Hindlimb muscle (tissue), 1 donor: ENCODE results near the gene ROGDI. TPM values are rescaled to one million over a fixed set of nuclear protein-coding genes. Genes with fewer than 3 reads are reported as not detected.

ENCODE experiments used
- DNase-seq: peaks from one replicate; pipeline ENCODE4 v3.0.0-alpha.2; 2013
- polyA plus RNA-seq: library from polyadenylated mRNA; unstranded; fragments of 120-200 nt; gene quantifications from one replicate; pipeline ENCODE4 v1.2.1, GENCODE V29; 2013; ENCODE audit not compliant: insufficient read length

Gene ROGDI
- polyA plus RNA-seq, 1 donor, result 15.7 TPM

GRCh38 chr16:4765511-4766474 is 36.6 kb downstream of the ROGDI start:
- DNase-seq, result no peak

GRCh38 chr16:4763791-4764190 is 38.6 kb downstream of the ROGDI start:
- no peak for DNase-seq

- DNase-seq, result no peak
Measured at GRCh38 chr16:4762205-4762604, 40.2 kb downstream of the ROGDI start.

DNA sequence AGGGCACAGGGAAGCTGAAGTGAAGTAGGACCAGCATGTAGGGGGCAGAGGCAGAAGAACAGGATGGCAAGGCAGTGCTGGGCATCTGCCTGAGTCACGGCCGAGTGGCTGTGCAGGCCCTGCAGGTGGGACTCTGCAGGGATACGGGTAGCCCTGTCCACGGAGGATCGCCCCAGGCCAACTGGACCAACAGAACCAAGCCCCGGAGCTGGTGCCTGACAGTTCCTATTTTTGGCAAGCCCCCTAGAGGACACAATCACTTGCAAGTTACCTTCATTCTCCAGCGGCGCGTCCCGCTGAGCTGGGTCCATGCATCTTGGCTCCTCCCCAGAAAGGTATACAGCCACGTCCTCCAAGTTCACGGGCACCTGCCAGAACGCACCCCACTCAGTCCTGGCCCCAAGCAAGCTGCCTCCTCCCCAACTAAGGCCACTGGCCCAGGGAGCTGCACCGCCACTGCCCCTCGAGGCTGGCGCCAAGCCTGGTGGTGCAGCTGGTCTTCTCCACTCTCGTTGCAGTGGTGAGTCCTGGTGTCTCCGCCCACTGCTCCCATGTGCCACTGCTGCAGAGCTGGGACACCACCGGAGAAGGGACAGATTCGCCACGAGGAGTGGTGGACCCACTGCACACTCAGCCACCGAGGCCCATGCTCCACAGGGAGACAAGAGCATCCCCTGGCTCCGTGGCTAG is 42.1 kb downstream of the ROGDI start:
- DNase-seq, result no peak

GRCh38 chr16:4755687-4756086 is 46.7 kb downstream of the ROGDI start:
- DNase-seq, result no peak

GRCh38 chr16:4754865-4755264 is 47.6 kb downstream of the ROGDI start:
- DNase-seq, result no peak

DNA sequence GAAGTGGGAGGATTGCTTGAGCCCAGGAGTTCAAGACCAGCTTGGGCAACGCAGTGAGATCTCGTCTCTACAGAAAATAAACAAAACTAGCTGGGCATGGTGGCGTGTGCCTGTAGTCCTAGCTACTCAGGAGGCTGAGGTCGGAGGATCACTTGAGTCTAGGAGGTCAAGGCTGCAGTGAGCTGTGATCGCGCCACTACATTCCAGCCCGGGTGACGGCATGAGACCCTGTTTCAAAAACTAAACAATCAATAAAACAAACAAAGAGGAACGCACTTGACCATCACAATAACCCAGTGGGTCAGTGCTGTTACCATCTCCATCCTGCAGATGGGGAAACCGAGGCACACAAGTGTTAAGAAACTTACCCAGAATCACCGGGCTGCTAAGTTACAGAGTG is 49.2 kb downstream of the ROGDI start:
- DNase-seq, result no peak

DNA sequence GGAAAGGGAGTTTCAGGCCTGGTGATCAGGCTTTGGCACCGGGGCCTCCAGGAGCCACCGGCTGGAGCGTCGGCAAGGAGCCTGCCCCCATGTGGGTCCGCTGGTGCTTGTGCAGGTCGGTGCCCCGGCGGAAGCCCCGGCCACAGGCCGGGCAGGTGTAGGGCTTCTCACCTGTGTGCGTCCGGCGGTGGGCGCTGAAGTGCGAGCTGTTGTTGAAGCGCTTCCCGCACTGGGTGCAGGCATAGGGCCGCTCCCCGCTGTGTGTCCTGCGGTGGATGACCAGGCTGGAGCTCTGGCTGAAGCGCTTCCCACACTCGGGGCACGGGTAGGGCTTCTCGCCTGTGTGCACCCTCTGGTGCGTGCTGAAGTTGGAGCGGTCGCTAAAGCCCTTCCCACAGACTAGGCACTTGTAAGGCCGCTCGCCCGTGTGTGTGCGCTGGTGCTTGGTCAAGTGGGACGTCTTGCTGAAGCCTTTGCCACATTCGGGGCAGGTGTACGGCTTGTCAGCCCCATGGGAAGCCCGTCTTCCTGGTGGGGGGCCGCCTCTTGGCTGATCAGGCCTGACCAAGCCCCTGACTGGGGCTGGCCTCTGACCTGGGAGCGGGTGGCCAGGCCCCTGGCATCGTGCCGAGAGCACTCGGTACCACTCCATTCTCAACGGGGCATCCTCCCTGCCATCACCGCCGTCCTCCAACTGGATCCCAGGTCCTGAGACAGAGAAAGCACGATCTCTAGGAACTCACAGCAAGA is 49.9 kb downstream of the ROGDI start:
- no peak for DNase-seq

DNA sequence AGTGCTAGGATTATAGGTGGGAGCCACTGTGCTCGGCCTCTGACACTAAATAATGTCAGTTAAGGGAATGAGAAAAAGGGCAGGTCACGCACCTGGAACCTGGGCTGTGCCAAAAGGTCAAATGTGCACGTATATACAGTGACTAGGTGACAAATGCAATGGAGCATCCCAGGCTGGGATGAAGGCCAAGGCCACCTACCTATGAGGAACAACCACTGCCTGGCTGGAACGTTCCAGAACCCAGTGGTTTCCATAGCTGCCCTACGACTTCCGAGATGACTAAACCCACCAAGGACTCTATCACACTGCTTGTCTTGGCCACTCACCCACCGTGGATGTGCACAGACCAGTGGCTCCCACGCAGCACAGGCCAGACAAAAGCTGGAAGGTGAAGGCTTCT is 51.5 kb downstream of the ROGDI start:
- DNase-seq, result no peak

DNA sequence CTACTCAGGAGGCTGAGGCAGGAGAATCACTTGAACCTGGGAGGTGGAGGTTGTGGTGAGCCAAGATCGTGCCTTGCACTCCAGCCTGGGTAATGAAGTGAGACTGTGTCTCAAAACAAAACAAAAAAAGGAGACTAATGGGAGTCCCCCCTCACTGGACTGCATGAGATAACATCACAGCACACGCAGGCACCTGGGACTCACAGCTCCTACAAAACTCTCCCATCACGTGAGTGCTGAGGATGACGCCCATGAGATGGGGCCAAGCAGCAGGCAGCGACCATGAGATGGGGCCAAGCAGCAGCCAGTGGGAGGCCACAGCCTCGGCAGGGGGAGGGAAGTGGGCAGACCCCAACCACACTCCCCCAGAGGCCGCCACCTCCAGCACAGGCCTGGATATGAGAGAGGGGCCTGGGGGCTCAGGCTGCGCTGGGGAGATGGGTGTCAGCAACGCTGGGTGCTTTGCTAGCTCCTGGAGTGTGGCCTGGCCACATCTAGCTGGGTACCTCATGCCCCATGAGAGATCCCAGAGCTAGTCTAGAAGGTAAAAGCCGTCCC is 52.7 kb downstream of the ROGDI start:
- no peak for DNase-seq

- DNase-seq, result no peak
Measured at GRCh38 chr16:4748682-4749411, 53.6 kb downstream of the ROGDI start.

GRCh38 chr16:4747906-4748681 is 54.3 kb downstream of the ROGDI start:
- no peak for DNase-seq

- no peak for DNase-seq
Measured at GRCh38 chr16:4746991-4747574, 55.4 kb downstream of the ROGDI start.

Other genes starting within 250 kb of the ROGDI start
- gene C16orf96, start 246.3 kb downstream of the ROGDI start, polyA plus RNA-seq, result 1.1 TPM
- 25.1 TPM for gene UBALD1, start 187.7 kb downstream of the ROGDI start, polyA plus RNA-seq
- gene MGRN1, start 177.8 kb downstream of the ROGDI start, polyA plus RNA-seq, result 46.0 TPM
- 29.2 TPM for gene NUDT16L1, start 109.1 kb downstream of the ROGDI start, polyA plus RNA-seq
- gene ANKS3, start 68.4 kb downstream of the ROGDI start, polyA plus RNA-seq, result 16.6 TPM
- gene DNAAF8, start 68.1 kb downstream of the ROGDI start, polyA plus RNA-seq, result 1.1 TPM
- 13.9 TPM for gene ZNF500, start 35.5 kb downstream of the ROGDI start, polyA plus RNA-seq
- not detected for gene SEPTIN12, start 14.3 kb downstream of the ROGDI start, polyA plus RNA-seq
- not detected for gene SMIM22, start 7.3 kb downstream of the ROGDI start, polyA plus RNA-seq
- 54.5 TPM for gene GLYR1, start 44.7 kb upstream of the ROGDI start, polyA plus RNA-seq
- gene UBN1, start 44.8 kb upstream of the ROGDI start, polyA plus RNA-seq, result 19.0 TPM
- 1.7 TPM for gene PPL, start 134.5 kb upstream of the ROGDI start, polyA plus RNA-seq
- gene SEC14L5, start 155.7 kb upstream of the ROGDI start, polyA plus RNA-seq, result 0.46 TPM
- 6.3 TPM for gene NAGPA, start 231.3 kb upstream of the ROGDI start, polyA plus RNA-seq